ENCODE results near the gene PKDCC. TPM values are rescaled to one million over a fixed set of nuclear protein-coding genes. Genes with fewer than 3 reads are reported as not detected.
A peak's percentile ranks its signal among the peaks of the same experiment; 100 is the strongest.

The PKDCC gene
- total and polyA plus RNA-seq, 4 donors: 73.6 to 131 (median 103) TPM

DNA sequence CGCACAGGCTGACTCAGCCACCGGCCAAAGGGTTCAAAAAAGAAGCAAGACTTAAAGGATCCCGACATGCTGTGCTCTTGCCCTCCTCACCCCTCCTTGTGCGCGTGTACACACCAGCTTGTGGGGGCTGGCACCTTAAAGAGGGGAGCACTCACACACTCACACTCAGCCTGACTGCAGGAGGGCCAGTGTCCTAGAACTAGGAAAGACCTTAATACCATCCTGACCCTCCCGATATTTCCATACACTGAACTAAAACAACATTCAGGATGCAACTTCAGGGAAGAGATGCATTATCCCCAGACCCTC, 5.6 kb downstream of the PKDCC start:
- 72 to 76% methylated on average over 6 of the region's 6 CpGs for WGBS, 2 donors
- DNase-seq (no peak), ATAC-seq (ENCODE audit: insufficient read depth, low FRiP score) (no peak)
- no peak overlapping the region for H3K9ac ChIP-seq (ENCODE audit: insufficient read depth in 1 of 2, low read length in 2 of 2)
- TF ChIP-seq, protein P1, sequence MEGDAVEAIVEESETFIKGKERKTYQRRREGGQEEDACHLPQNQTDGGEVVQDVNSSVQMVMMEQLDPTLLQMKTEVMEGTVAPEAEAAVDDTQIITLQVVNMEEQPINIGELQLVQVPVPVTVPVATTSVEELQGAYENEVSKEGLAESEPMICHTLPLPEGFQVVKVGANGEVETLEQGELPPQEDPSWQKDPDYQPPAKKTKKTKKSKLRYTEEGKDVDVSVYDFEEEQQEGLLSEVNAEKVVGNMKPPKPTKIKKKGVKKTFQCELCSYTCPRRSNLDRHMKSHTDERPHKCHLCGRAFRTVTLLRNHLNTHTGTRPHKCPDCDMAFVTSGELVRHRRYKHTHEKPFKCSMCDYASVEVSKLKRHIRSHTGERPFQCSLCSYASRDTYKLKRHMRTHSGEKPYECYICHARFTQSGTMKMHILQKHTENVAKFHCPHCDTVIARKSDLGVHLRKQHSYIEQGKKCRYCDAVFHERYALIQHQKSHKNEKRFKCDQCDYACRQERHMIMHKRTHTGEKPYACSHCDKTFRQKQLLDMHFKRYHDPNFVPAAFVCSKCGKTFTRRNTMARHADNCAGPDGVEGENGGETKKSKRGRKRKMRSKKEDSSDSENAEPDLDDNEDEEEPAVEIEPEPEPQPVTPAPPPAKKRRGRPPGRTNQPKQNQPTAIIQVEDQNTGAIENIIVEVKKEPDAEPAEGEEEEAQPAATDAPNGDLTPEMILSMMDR (IDR thresholded peaks at IDR 0.05; ENCODE audit: control extremely low read depth, extremely low read depth): no peak
- H3K27ac ChIP-seq (ENCODE audit: low read depth in 1 of 2, low read length in 1 of 2): peak overlapping the region; percentile 17 to 83
- H3K4me3 ChIP-seq: no peak overlapping the region
- H3K9me3 ChIP-seq (ENCODE audit: control insufficient read depth in 4 of 4, insufficient read depth in 3 of 4, low read length in 3 of 4): no peaks in the 10 kb centered on the region
- H3K36me3 ChIP-seq (ENCODE audit: control insufficient read depth in 4 of 4, insufficient read depth in 4 of 4, low read length in 4 of 4): peaks cover 0 to 46% (median 25%) of the 10 kb centered on the region in 4 donors
- H3K4me1 ChIP-seq (ENCODE audit: control insufficient read depth in 5 of 5, insufficient read depth in 5 of 5, low read length in 5 of 5): peaks cover 5 to 51% (median 10%) of the 10 kb centered on the region in 5 donors
- no peaks in the 10 kb centered on the region for H3K27me3 ChIP-seq (ENCODE audit: control insufficient read depth in 3 of 3, insufficient read depth in 3 of 3, low read length in 2 of 3)

DNA sequence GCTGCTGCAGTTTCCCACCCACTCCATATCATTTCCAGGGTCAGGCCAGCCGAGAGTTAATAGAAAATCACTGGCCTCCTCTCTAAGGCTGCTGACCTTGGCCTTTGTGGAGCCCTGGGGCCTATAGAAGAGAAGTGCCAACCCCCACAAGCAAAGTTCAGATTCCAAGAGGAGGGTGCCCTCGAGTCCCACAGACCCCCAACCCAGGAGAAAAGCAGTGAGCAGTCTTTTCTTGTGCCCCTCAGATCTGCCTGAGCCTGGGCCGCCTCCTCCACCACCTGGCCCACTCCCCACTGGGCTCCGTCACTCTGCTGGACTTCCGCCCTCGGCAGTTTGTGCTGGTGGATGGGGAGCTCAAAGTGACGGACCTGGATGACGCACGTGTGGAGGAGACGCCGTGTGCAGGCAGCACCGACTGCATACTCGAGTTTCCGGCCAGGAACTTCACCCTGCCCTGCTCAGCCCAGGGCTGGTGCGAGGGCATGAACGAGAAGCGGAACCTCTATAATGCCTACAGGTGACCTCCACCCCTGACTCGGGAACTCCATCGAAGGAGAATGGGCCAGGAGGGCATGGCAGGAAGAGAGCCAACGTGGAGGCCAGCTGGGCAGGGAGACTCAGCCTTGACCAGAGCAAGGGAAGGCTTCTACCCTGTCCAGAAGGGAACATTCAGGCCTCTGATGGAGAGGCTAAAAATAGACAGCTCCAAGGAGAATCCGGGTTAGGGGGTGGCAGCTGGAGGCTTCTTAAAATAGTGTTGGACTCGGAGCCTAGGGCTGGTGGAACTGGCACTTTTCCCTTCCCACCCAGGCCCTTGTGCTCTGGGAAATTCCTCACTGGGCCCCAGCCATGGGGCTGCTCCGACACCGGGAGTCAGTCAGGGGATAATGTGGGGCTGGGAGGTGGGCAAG, 6.2 kb downstream of the PKDCC start:
- H3K9ac ChIP-seq (ENCODE audit: insufficient read depth in 1 of 2, low read length in 2 of 2): no peak overlapping the region
- peaks cover 0 to 46% (median 26%) of the 10 kb centered on the region in 4 donors for H3K36me3 ChIP-seq (ENCODE audit: control insufficient read depth in 4 of 4, insufficient read depth in 4 of 4, low read length in 4 of 4)
- no peak overlapping the region for H3K4me3 ChIP-seq
- H3K4me1 ChIP-seq (ENCODE audit: control insufficient read depth in 5 of 5, insufficient read depth in 5 of 5, low read length in 5 of 5): peaks cover 4 to 51% (median 8%) of the 10 kb centered on the region in 5 donors
- H3K27me3 ChIP-seq (ENCODE audit: control insufficient read depth in 3 of 3, insufficient read depth in 3 of 3, low read length in 2 of 3): no peaks in the 10 kb centered on the region
- 74 to 86% methylated on average over 24 of the region's 24 CpGs for WGBS, 2 donors
- H3K27ac ChIP-seq (ENCODE audit: low read depth in 1 of 2, low read length in 1 of 2): peak overlapping the region; percentile 17 to 83
- H3K9me3 ChIP-seq (ENCODE audit: control insufficient read depth in 4 of 4, insufficient read depth in 3 of 4, low read length in 3 of 4): no peaks in the 10 kb centered on the region
- DNase-seq (no peak), ATAC-seq (ENCODE audit: insufficient read depth, low FRiP score) (no peak)
- TF ChIP-seq, protein P1 (IDR thresholded peaks at IDR 0.05; ENCODE audit: control extremely low read depth, extremely low read depth): no peak

DNA sequence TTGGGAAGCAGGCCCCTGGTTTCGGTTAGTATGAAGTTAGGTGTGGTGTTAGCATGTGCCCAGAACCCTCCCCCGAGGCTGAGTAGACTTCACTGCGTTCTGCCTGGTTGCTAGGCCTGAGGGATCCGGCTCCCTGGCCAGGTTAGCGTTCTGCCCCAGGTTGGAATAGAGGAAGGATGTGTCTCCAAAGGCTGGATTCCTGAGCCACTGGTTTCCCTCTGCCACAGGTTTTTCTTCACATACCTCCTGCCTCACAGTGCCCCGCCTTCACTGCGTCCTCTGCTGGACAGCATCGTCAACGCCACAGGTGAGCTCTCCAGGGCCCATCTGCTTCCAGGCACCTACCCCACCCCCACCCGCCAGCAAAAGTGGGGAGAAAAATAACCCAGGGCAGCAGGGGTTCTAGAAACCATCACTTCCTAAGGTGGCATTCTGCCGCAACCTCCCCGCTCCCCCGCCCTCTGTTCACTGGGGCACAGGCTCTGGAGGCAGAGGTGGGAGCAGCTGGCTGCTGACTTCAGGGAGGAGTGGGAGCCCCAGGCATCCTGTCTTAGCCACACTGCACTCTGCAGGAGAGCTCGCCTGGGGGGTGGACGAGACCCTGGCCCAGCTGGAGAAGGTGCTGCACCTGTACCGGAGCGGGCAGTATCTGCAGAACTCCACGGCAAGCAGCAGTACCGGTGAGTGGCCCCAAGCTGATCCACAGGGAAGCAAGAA, 7.1 kb downstream of the PKDCC start:
- TF ChIP-seq, protein P1 (IDR thresholded peaks at IDR 0.05; ENCODE audit: control extremely low read depth, extremely low read depth): no peak
- Histone ChIP-seq H3K9ac (ENCODE audit: insufficient read depth in 1 of 2, low read length in 2 of 2) (no peak overlapping the region), H3K9me3 (ENCODE audit: control insufficient read depth in 4 of 4, insufficient read depth in 3 of 4, low read length in 3 of 4) (no peaks in the 10 kb centered on the region), H3K4me1 (ENCODE audit: control insufficient read depth in 5 of 5, insufficient read depth in 5 of 5, low read length in 5 of 5) (peaks cover 4 to 51% (median 8%) of the 10 kb centered on the region in 5 donors), H3K4me3 (no peak overlapping the region), H3K36me3 (ENCODE audit: control insufficient read depth in 4 of 4, insufficient read depth in 4 of 4, low read length in 4 of 4) (peaks cover 0 to 48% (median 26%) of the 10 kb centered on the region in 4 donors), H3K27me3 (ENCODE audit: control insufficient read depth in 3 of 3, insufficient read depth in 3 of 3, low read length in 2 of 3) (no peaks in the 10 kb centered on the region), H3K27ac (ENCODE audit: low read depth in 1 of 2, low read length in 1 of 2) (peak overlapping the region; percentile 28 to 83)
- 86 to 92% methylated on average over 19 of the region's 19 CpGs for WGBS, 2 donors
- ATAC-seq (ENCODE audit: insufficient read depth, low FRiP score): no peak
- DNase-seq: no peak
